Choroid plexus epithelial cell (primary cell): ENCODE measurements around the gene NOXA1.
"Not testable (repeated sequence)": the region's sequence is repeated elsewhere in the genome, so short reads cannot be mapped to it uniquely, and the experiment has no call there.

Source experiments
- DNase-seq: peaks from one replicate; pipeline ENCODE4 v3.0.0-alpha.2; 2010; ENCODE audit warnings: low read depth
- H3K4me3 ChIP-seq: 2 replicates; pipeline ENCODE4 v1.5.1; 2011; ENCODE audit warnings: low read depth, mild to moderate bottlenecking, control low read depth, low read length, moderate library complexity
- CTCF ChIP-seq: conservative IDR thresholded peaks from 2 replicates; pipeline ENCODE4 v1.5.1; 2011; ENCODE audit warnings: low read depth, mild to moderate bottlenecking, control low read depth, inconsistent platforms, low read length, moderate library complexity

Gene NOXA1

DNA sequence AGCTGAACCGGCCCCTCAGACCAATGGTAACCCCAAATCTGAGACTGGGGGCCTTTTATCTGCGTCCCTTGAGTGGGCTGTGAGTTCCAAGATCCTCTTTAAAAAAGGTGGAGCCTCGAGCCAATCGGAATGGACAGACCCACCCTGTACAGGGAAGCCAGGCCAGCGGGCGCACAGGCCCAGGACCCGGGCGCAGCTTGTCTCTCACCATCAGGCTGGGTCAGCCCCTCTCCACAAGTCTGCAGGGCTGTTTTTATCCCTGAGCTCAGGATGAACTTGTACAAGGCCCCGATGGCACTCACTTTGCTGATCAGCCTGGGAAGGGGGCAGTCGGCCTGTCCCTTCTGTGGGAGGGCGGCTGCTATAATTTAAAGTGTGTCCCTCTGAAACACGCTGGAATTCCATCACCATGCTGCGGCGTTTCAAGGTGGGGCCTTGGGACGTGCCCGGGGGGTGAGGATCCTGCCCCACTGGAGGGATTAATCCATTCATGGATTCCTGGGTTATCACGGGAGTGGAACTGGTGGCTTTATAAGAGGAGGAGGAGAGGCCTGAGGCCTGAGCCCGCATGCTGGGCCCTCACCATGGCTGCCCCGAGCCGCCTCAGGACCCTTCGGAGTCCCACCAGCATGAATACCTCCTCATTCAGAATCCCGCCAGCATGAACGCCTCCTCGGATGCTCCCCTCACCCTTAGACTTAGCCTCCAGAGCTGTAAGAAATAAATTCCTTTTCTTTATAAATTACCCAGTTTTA, 14.4 kb upstream of the NOXA1 start:
- no peak for DNase-seq
- no peak for TF ChIP-seq CTCF
- H3K4me3 ChIP-seq: no peak overlapping the region

DNA sequence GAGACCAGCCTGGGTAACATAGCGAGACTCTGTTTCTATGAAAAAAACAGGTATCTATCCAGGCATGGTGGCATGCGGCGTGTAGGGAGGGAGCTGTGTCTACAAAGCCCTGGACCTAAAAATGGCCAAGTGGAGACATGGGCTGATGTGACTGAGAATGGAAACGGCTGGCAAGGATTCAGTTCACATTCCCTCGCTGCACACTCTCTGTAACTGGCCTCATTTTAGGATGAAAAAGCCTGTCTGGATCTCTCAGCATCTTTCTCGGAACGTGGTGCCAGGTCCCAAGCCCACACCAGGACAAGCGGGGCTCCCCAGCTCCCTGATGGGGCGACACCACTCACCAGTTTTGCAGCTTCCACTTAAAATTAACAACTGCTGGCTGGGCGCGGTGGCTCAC, 13.7 kb upstream of the NOXA1 start:
- no peak for DNase-seq
- no peak overlapping the region for H3K4me3 ChIP-seq
- TF ChIP-seq CTCF: no peak

DNA sequence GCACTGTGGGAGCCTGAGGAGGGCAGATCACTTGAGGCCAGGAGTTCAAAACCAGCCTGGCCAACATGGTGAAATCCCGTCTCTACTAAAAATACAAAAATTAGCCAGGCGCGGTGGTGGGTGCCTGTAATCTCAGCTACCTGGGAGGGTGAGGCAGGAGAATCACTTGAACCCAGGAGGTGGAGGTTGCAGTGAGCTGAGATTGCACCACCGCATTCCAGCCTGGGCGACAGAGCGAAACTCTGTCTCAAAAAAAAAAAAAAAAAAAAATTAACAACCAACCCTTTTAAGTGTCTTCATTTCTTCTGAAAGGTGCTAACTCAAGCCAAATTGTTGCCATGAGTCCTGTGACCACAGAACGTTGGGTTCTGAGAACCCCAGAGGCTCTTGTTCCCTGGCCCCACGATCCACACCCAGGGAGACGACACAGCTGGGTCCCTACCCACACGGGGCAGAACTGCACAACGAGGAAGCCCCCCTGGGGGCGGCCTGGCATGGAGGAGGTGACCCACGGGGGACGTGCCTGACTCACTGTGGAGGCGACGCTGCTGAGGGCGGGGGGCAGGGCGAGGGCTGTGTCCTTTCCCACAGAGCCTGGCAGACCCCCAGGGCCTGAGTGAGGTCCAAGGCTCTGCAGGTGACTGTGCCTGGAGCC, 12.8 kb upstream of the NOXA1 start:
- not testable (repeated sequence) for DNase-seq, H3K4me3 ChIP-seq

DNA sequence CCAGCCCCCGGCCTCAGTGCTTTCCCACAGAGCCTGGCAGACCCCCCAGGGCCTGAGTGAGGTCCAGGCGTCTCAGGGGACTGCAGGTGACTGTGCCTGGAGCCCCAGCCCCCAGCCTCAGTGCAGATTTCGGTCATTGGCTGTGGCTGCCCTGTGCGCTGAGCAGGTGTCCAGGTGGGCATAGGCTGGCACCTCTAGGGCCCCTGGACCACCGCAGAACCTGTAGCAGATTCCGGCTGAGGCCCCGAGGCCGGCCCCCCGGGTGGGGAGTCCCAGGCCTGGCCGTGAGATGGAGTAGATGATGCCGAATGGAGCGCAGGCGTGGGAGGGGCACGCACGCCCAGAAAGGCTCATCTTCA, 12.3 kb upstream of the NOXA1 start:
- DNase-seq: no peak
- no peak for TF ChIP-seq CTCF
- no peak overlapping the region for H3K4me3 ChIP-seq

DNA sequence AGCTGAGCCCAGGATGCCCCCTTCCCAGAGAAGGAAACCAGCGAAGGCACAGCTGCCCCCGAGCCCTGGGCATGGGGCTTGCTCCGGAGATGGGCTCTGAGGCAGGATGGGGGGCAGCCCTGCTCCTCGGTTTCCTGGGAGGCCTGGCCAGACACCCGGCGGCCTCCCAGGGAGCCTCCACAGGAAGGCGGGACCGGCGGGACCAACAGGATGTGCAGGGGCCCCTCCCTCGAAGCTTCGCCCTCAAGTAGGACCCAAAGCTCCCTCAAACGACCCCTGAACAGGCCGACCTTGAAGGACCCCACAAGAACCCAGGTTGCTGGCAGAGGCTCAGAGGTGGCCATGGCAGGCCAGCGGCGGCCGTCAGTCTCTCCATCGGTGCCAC, 11.9 kb upstream of the NOXA1 start:
- DNase-seq: peak; percentile 32
- no peak overlapping the region for H3K4me3 ChIP-seq
- TF ChIP-seq CTCF: no peak

GRCh38 chr9:137411645-137412380, 11.4 kb upstream of the NOXA1 start:
- no peak overlapping the region for H3K4me3 ChIP-seq
- TF ChIP-seq CTCF: no peak
- peak; percentile 96 for DNase-seq

DNA sequence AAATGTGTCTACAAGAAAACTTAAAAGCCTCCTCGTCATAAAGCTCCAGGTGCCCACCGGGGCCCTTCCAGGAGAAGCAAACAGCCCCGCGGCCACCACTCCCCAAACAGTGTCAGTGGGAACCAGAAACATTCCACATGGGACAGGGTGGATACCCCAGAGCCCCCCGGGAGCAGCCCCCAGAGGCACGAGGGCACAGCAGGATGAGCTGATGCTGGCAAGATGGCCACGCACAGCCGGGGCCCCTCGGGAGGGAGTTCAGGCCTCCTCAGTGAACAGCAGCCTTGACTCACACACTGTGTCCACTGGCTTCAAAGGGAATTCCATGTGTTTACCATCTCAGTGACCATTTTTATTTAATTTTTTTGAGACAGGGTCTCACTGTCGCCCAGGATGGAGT, 10.8 kb upstream of the NOXA1 start:
- no peak for TF ChIP-seq CTCF
- peak; percentile 51 for DNase-seq
- H3K4me3 ChIP-seq: no peak overlapping the region
